H1 (cell line): ENCODE data around the gene JAKMIP3. TPM values are rescaled to one million over a fixed set of nuclear protein-coding genes. Genes with fewer than 3 reads are reported as not detected.

ENCODE experiments used
- CTCF ChIA-PET: fragments of 300-600 bp; sonication (Branson Sonifier 250); formaldehyde crosslinking; loops from one replicate; lab custom pipeline; 2021; ENCODE audit not compliant: partially characterized antibody; lab: Charles Lee
- POLR2A ChIA-PET: fragments of 300-600 bp; sonication (Branson Sonifier 250); formaldehyde crosslinking; loops from one replicate; lab custom pipeline; 2021; ENCODE audit warnings: inconsistent platforms; ENCODE audit not compliant: partially characterized antibody; lab: Charles Lee
- DNase-seq, 2 experiments: peaks; one replicate each; pipeline versions ENCODE4 v3.0.0 to v3.0.0-alpha.2; 2010 to 2022; ENCODE audit warnings: low spot score in 2 of 2, low read depth in 1 of 2, mixed read lengths in 1 of 2
- FAIRE-seq: peaks from 2 replicates; lab custom pipeline; 2011; peaks lifted over from hg19 to GRCh38; lab: Jason Lieb, UNC
- H2AFZ ChIP-seq: 2 replicates; pipeline ENCODE4 v1.8.1; 2012; ENCODE audit warnings: low read length, inconsistent platforms
- H2AK5ac ChIP-seq: 2 replicates; pipeline ENCODE4 v1.6.1; 2013; ENCODE audit warnings: low read depth, low read length
- H2BK120ac ChIP-seq: replicated peaks from 2 replicates; pipeline ENCODE3; 2013; ENCODE audit warnings: low read depth, low read length, inconsistent platforms
- H2BK12ac ChIP-seq: 2 replicates; pipeline ENCODE4 v1.6.1; 2013; ENCODE audit warnings: low read depth, low read length
- H2BK15ac ChIP-seq: 2 replicates; pipeline ENCODE4 v1.6.1; 2013; ENCODE audit warnings: low read length
- H2BK20ac ChIP-seq: 2 replicates; pipeline ENCODE4 v1.6.1; 2013; ENCODE audit warnings: low read length
- H2BK5ac ChIP-seq: 2 replicates; pipeline ENCODE4 v1.6.1; 2013; ENCODE audit warnings: low read depth, low read length
- H3K14ac ChIP-seq: 2 replicates; pipeline ENCODE4 v1.6.1; 2013; ENCODE audit warnings: inconsistent platforms; ENCODE audit not compliant: insufficient read length
- H3K18ac ChIP-seq: 2 replicates; pipeline ENCODE4 v1.6.1; 2013; ENCODE audit warnings: low read length; ENCODE audit errors: extremely low read depth
- H3K23ac ChIP-seq: 2 replicates; pipeline ENCODE4 v1.6.1; 2013; ENCODE audit warnings: inconsistent platforms; ENCODE audit not compliant: insufficient read length
- H3K23me2 ChIP-seq: 2 replicates; pipeline ENCODE4 v1.6.1; 2013; ENCODE audit warnings: low read depth, low read length
- H3K27ac ChIP-seq: 2 replicates; pipeline ENCODE4 v1.6.1; 2011; ENCODE audit warnings: low read depth, low read length, inconsistent platforms
- H3K27me3 ChIP-seq, 4 experiments: replicated peaks in 1 of 4; 1 replicate in 1 of 4; 2 replicates in 3 of 4; pipeline versions ENCODE4 v1.6.1 to v1.8.1; 2011 to 2013; ENCODE audit warnings: low read length in 3 of 4, mild to moderate bottlenecking in 3 of 4, inconsistent platforms in 2 of 4, mixed read lengths in 2 of 4, moderate library complexity in 1 of 4; ENCODE audit not compliant: control insufficient read depth in 3 of 4, insufficient read depth in 3 of 4; ENCODE audit errors: extremely low read depth in 1 of 4
- H3K36me3 ChIP-seq, 4 experiments: 2 replicates each; pipeline versions ENCODE4 v1.6.1 to v1.8.1; 2011 to 2013; ENCODE audit warnings: mild to moderate bottlenecking in 4 of 4, low read length in 3 of 4, moderate library complexity in 2 of 4, control low read depth in 1 of 4, inconsistent platforms in 1 of 4; ENCODE audit not compliant: insufficient read depth in 4 of 4, control insufficient read depth in 2 of 4
- H3K4ac ChIP-seq: replicated peaks from 2 replicates; pipeline ENCODE3; 2013; ENCODE audit warnings: low read length, low read depth, mixed read lengths, inconsistent platforms; ENCODE audit not compliant: insufficient read length
- H3K4me1 ChIP-seq, 4 experiments: replicated peaks in 1 of 4; 1 replicate in 1 of 4; 2 replicates in 3 of 4; pipeline versions ENCODE4 v1.6.1 to v1.8.1; 2011 to 2013; ENCODE audit warnings: low read length in 3 of 4, inconsistent platforms in 2 of 4, mixed read lengths in 1 of 4; ENCODE audit not compliant: insufficient read depth in 4 of 4, control insufficient read depth in 3 of 4
- H3K4me2 ChIP-seq, 2 experiments: 2 replicates each; pipeline versions ENCODE4 v1.6.1 to v1.8.1; 2011 to 2013; ENCODE audit warnings: low read depth in 2 of 2, low read length in 2 of 2, control low read depth in 1 of 2, inconsistent platforms in 1 of 2, mild to moderate bottlenecking in 1 of 2; ENCODE audit not compliant: insufficient read depth in 1 of 2
- H3K4me3 ChIP-seq, 4 experiments: fragments of 200-600, 300-600 bp in 1 of 4; sonication (generic), shearing (Covaris generic), sonication (Bioruptor Twin) in 1 of 4; 2 replicates each; pipeline versions ENCODE4 v1.5.1 to v1.8.1; 2011 to 2016; ENCODE audit warnings: low read length in 4 of 4, low read depth in 3 of 4, control low read depth in 2 of 4, inconsistent platforms in 2 of 4, mild to moderate bottlenecking in 2 of 4, mixed read lengths in 1 of 4, moderate library complexity in 1 of 4; ENCODE audit not compliant: insufficient read depth in 2 of 4; ENCODE audit errors: extremely low read depth in 1 of 4
- H3K56ac ChIP-seq: replicated peaks from 2 replicates; pipeline ENCODE3; 2013; ENCODE audit warnings: low read depth, mild to moderate bottlenecking, mixed read lengths, low read length, inconsistent platforms; ENCODE audit not compliant: insufficient read length
- H3K79me1 ChIP-seq: 2 replicates; pipeline ENCODE4 v1.6.1; 2013; ENCODE audit warnings: low read depth, low read length, control low read depth
- H3K79me2 ChIP-seq, 2 experiments: 2 replicates each; pipeline versions ENCODE4 v1.6.1 to v1.8.1; 2012 to 2013; ENCODE audit warnings: low read length in 2 of 2, mild to moderate bottlenecking in 2 of 2, inconsistent platforms in 1 of 2; ENCODE audit not compliant: insufficient read depth in 2 of 2, control insufficient read depth in 1 of 2
- H3K9ac ChIP-seq, 4 experiments: replicated peaks in 1 of 4; 1 replicate in 1 of 4; 2 replicates in 3 of 4; pipeline versions ENCODE4 v1.6.1 to v1.8.1; 2011 to 2013; ENCODE audit warnings: low read depth in 3 of 4, low read length in 3 of 4, control low read depth in 2 of 4, mild to moderate bottlenecking in 2 of 4, moderate library complexity in 2 of 4, inconsistent platforms in 1 of 4; ENCODE audit errors: extremely low read depth in 1 of 4
- H3K9me3 ChIP-seq, 2 experiments: 2 replicates each; pipeline versions ENCODE4 v1.6.1 to v1.8.1; 2012 to 2013; ENCODE audit warnings: mild to moderate bottlenecking in 2 of 2, moderate library complexity in 2 of 2, control low read depth in 1 of 2, inconsistent platforms in 1 of 2, low read depth in 1 of 2, low read length in 1 of 2, mixed read lengths in 1 of 2; ENCODE audit not compliant: insufficient read depth in 2 of 2
- H4K20me1 ChIP-seq, 2 experiments: replicated peaks in 1 of 2; 2 replicates each; pipeline versions ENCODE3 to v1.8.1; 2011 to 2013; ENCODE audit warnings: inconsistent platforms in 2 of 2, low read length in 2 of 2, mild to moderate bottlenecking in 1 of 2; ENCODE audit not compliant: insufficient read depth in 2 of 2, control insufficient read depth in 1 of 2
- H4K5ac ChIP-seq: 2 replicates; pipeline ENCODE4 v1.6.1; 2013; ENCODE audit warnings: low read length, low read depth, mixed read lengths, inconsistent platforms; ENCODE audit not compliant: insufficient read length
- H4K8ac ChIP-seq: 2 replicates; pipeline ENCODE4 v1.8.0; 2013; ENCODE audit warnings: mild to moderate bottlenecking, moderate library complexity, low read length, inconsistent platforms; ENCODE audit not compliant: insufficient read depth; ENCODE audit errors: extremely low read depth
- H4K91ac ChIP-seq: replicated peaks from 2 replicates; pipeline ENCODE3; 2013; ENCODE audit warnings: low read length, mixed read lengths, inconsistent platforms; ENCODE audit not compliant: insufficient read length
- BRCA1 ChIP-seq: IDR thresholded peaks from 2 replicates; pipeline ENCODE4 v1.6.1; 2012; ENCODE audit warnings: low read depth, low read length, improper control_type of control experiment
- CHD1 ChIP-seq: IDR thresholded peaks from 2 replicates; pipeline ENCODE4 v1.6.1; 2012; ENCODE audit warnings: low read depth, low read length, improper control_type of control experiment
- EZH2 ChIP-seq: fragments of 200-600 bp; sonication (generic); IDR thresholded peaks from 2 replicates; pipeline ENCODE4 v1.7.1; 2012; ENCODE audit warnings: low read depth, mild to moderate bottlenecking, moderate library complexity, low read length, inconsistent platforms; ENCODE audit not compliant: severe bottlenecking
- HDAC6 ChIP-seq: IDR thresholded peaks from one replicate; pipeline ENCODE4 v1.7.1; 2012; ENCODE audit warnings: low read depth, mild to moderate bottlenecking, inconsistent platforms, low read length, moderate library complexity
- KDM5A ChIP-seq: fragments of 200-600 bp; IDR thresholded peaks from 2 replicates; pipeline ENCODE4 v1.7.1; 2012; ENCODE audit warnings: mild to moderate bottlenecking, low read length, inconsistent platforms, mixed read lengths
- NANOG ChIP-seq: IDR thresholded peaks from 2 replicates; pipeline ENCODE4 v1.6.1; 2011; ENCODE audit warnings: low read length, low read depth, mild to moderate bottlenecking, inconsistent platforms; ENCODE audit not compliant: insufficient read depth, poor library complexity, severe bottlenecking
- NRF1 ChIP-seq: IDR thresholded peaks from 2 replicates; pipeline ENCODE4 v1.6.1; 2011; ENCODE audit warnings: mild to moderate bottlenecking, low read depth, low read length, improper control_type of control experiment
- RNF2 ChIP-seq: fragments of 200-900, 300-1000 bp; sonication (generic); IDR thresholded peaks from 2 replicates; pipeline ENCODE4 v1.7.1; 2016; ENCODE audit warnings: borderline replicate concordance, low read depth, mild to moderate bottlenecking, antibody characterized with exemption, low read length; ENCODE audit not compliant: poor library complexity, severe bottlenecking; ENCODE audit errors: missing control alignments
- TAF7 ChIP-seq: optimal IDR thresholded peaks from 2 replicates; pipeline ENCODE3; 2011; ENCODE audit warnings: low read depth, mild to moderate bottlenecking, inconsistent platforms, low read length, moderate library complexity, borderline replicate concordance
- TEAD4 ChIP-seq: IDR thresholded peaks from 2 replicates; pipeline ENCODE4 v1.6.1; 2012; ENCODE audit warnings: low read depth, low read length, inconsistent platforms, mixed read lengths
- USF2 ChIP-seq: IDR thresholded peaks from 2 replicates; pipeline ENCODE4 v1.6.1; 2011; ENCODE audit warnings: low read length, improper control_type of control experiment
- WGBS, 2 experiments: shearing (Covaris generic) in 1 of 2; methylation state at CpG; one replicate each; pipeline versions ENCODE4 v1.1.6 to v1.1.7; 2013 to 2015; ENCODE audit warnings: low lambda C conversion rate in 2 of 2, mixed read lengths in 2 of 2, inconsistent platforms in 1 of 2, low coverage in 1 of 2, missing lambda C conversion rate in 1 of 2; ENCODE audit not compliant: insufficient replicate concordance in 2 of 2, insufficient coverage in 1 of 2, insufficient read length in 1 of 2; ENCODE audit errors: extremely low coverage in 1 of 2, missing lambda C conversion rate in 1 of 2; 5-methylcytosine and 5-hydroxymethylcytosine counted together
- polyA plus RNA-seq, 7 experiments: library from polyadenylated mRNA; depleted of rRNA in 3 of 7; stranded (reverse) in 5 of 7; unstranded in 2 of 7; fragments of >200 nt in 5 of 7; fragments of 200-250 nt in 2 of 7; gene quantifications; 1 replicate in 5 of 7; 2 replicates in 1 of 7; 4 replicates in 1 of 7; pipeline versions ENCODE4 v1.2.1 to v1.2.3, GENCODE V29; 2011 to 2013; ENCODE audit warnings: missing spikeins in 2 of 7, mixed read lengths in 2 of 7
- total RNA-seq: library from RNA; stranded (reverse); fragmentation: NEBNext Ultra II Directional; extraction: Animal tissue kit (Norgen Biotek cat#: 25700); gene quantifications from 2 replicates; pipeline ENCODE4 v1.2.1, GENCODE V29; 2021
- TF ChIP-seq, protein P1 (sequence below): IDR thresholded peaks from 2 replicates; pipeline ENCODE4 v1.6.1; 2011; ENCODE audit warnings: low read depth, mild to moderate bottlenecking, low read length; ENCODE audit not compliant: insufficient read depth

JAKMIP3 gene
- total and polyA plus RNA-seq, 2 of the 8 experiments (the other 6 are each of a cell fraction or from before 2014, with no cell fraction given): 0.83 to 0.91 TPM

DNA sequence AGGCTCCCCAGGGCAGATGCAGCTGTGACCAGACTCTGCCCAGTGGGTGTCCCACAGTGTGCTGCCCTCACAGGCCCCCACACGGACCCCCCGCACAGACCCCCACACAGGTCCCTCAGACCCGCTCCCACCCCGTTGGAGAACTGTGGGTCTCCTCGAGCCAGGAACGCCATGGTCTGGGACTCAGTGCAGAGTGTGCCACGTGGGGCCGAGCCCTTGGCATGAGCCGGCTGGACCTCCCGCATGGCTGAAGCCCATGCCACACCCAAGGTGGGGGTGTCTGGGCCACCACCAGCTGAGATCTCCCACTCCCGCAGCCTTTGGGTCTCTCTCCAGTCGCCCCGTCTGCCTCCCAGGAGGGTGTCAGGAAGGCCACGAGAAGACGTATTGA lies 34.3 kb downstream of the JAKMIP3 start:
- Histone ChIP-seq H2BK15ac (no peak overlapping the region), H3K4me1 (no peaks in the 10 kb centered on the region; a peak in 1 of 7 replicates), H3K14ac (no peak overlapping the region), H3K27ac (no peak overlapping the region), H2AK5ac (no peak overlapping the region), H4K8ac (peak overlapping the region; percentile 18; the same call in 1 of the 2 replicates), H3K23me2 (no peaks in the 10 kb centered on the region), H4K5ac (no peak overlapping the region), H2BK20ac (no peak overlapping the region), H3K9me3 (no peaks in the 10 kb centered on the region), H3K79me1 (no peaks in the 10 kb centered on the region; the same call in 1 of the 2 replicates), H4K20me1 (peaks cover 0 to under 1% of the 10 kb centered on the region in 2 experiments), H2BK5ac (no peak overlapping the region), H2BK12ac (no peak overlapping the region), H3K4ac (no peak overlapping the region), H3K9ac (no peak overlapping the region), H2AFZ (no peak overlapping the region), H3K18ac (no peak overlapping the region), H3K27me3 (no peaks in the 10 kb centered on the region), H3K4me2 (no peak overlapping the region), H3K36me3 (no peaks in the 10 kb centered on the region), H2BK120ac (no peak overlapping the region), H3K56ac (no peak overlapping the region), H3K23ac (no peak overlapping the region), H3K79me2 (no peaks in the 10 kb centered on the region), H3K4me3 (no peak overlapping the region), H4K91ac (no peak overlapping the region)
- POLR2A ChIA-PET: no interaction called here
- no peak for FAIRE-seq
- 91% methylated on average over 15 of the region's 15 CpGs; no CpG with 5 or more reads in 1 of the 2 experiments for WGBS, 2 experiments
- peak in 1 of 2 experiments; percentile 37 for DNase-seq
- CTCF ChIA-PET: interaction anchor here (1.3 to 4.1 kb wide), 7 partner anchors 10 to 205 kb away, joined by 3 to 19 read pairs (median 5); no protein-coding TSS in a partner anchor
- TF ChIP-seq USF2: no peak
- TF ChIP-seq RNF2: no peak
- no peak for TF ChIP-seq KDM5A
- no peak for TF ChIP-seq NANOG
- no peak for TF ChIP-seq TEAD4
- TF ChIP-seq, protein P1, sequence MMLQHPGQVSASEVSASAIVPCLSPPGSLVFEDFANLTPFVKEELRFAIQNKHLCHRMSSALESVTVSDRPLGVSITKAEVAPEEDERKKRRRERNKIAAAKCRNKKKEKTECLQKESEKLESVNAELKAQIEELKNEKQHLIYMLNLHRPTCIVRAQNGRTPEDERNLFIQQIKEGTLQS: no peak
- TF ChIP-seq BRCA1: no peak
- TF ChIP-seq CHD1: no peak
- TF ChIP-seq TAF7: no peak
- no peak for TF ChIP-seq HDAC6
- no peak for TF ChIP-seq NRF1
- TF ChIP-seq EZH2: no peak
